ENCODE measurements around the gene LDHD.

Gene LDHD

DNA sequence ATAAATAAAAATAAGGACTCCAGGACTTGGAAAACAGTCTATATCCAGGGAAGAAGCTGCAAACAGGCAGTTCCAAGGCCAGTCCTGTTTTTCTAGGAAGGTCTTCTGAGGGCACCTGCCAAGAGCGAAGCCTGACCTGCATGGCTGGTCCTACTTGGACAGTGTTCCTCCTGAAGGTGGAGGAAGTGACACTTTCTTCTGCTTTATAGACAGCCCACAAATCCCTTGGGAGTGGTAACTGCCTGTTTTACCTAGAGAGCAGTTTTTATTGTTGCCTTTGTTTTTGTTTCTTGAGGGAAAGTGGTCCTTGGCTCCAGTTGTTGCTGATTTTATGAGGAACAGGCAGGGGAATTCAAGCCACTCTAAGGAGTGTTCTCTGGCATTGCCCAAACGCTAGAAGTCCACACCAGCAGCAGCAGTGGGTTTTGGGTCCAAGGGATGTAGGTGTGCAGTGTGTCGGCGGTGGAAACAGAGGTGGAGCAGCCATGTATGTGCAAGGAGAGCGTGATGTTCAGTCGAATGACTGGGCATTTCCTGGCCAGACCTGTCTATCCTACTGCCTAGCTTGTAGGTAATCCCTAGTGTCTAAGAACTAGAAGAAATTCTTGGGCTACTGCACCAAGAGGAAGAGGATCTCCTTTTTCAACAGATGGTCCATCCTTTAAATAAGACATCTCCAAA is 35.3 kb downstream of the LDHD start:
- TF ChIP-seq SIN3A (IDR thresholded peaks at IDR 0.05; ENCODE audit: borderline replicate concordance, insufficient read depth, low read length): no peak
- TF ChIP-seq, protein P1, sequence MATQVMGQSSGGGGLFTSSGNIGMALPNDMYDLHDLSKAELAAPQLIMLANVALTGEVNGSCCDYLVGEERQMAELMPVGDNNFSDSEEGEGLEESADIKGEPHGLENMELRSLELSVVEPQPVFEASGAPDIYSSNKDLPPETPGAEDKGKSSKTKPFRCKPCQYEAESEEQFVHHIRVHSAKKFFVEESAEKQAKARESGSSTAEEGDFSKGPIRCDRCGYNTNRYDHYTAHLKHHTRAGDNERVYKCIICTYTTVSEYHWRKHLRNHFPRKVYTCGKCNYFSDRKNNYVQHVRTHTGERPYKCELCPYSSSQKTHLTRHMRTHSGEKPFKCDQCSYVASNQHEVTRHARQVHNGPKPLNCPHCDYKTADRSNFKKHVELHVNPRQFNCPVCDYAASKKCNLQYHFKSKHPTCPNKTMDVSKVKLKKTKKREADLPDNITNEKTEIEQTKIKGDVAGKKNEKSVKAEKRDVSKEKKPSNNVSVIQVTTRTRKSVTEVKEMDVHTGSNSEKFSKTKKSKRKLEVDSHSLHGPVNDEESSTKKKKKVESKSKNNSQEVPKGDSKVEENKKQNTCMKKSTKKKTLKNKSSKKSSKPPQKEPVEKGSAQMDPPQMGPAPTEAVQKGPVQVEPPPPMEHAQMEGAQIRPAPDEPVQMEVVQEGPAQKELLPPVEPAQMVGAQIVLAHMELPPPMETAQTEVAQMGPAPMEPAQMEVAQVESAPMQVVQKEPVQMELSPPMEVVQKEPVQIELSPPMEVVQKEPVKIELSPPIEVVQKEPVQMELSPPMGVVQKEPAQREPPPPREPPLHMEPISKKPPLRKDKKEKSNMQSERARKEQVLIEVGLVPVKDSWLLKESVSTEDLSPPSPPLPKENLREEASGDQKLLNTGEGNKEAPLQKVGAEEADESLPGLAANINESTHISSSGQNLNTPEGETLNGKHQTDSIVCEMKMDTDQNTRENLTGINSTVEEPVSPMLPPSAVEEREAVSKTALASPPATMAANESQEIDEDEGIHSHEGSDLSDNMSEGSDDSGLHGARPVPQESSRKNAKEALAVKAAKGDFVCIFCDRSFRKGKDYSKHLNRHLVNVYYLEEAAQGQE (IDR thresholded peaks at IDR 0.05; ENCODE audit: insufficient read depth in 1 of 2, low read depth in 2 of 2, low read length in 2 of 2): no peak

- TF ChIP-seq FOXP2 (optimal IDR thresholded peaks at IDR 0.05; ENCODE audit: borderline replicate concordance, extremely low read depth, extremely low read length, insufficient read depth): no peak
- no peak for TF ChIP-seq POLR2AphosphoS5 (IDR thresholded peaks at IDR 0.05; ENCODE audit: low read depth, low read length)
- TF ChIP-seq, protein P1 (IDR thresholded peaks at IDR 0.05; ENCODE audit: insufficient read depth in 1 of 2, low read depth in 2 of 2, low read length in 2 of 2): no peak
- no peak for TF ChIP-seq SIN3A (IDR thresholded peaks at IDR 0.05; ENCODE audit: borderline replicate concordance, insufficient read depth, low read length)
- no peak for TF ChIP-seq TAF1 (IDR thresholded peaks at IDR 0.05; ENCODE audit: borderline replicate concordance, insufficient read depth, low read length)
These were observed 36.2 kb downstream of the LDHD start for GRCh38 chr16:75080205-75081029.

DNA sequence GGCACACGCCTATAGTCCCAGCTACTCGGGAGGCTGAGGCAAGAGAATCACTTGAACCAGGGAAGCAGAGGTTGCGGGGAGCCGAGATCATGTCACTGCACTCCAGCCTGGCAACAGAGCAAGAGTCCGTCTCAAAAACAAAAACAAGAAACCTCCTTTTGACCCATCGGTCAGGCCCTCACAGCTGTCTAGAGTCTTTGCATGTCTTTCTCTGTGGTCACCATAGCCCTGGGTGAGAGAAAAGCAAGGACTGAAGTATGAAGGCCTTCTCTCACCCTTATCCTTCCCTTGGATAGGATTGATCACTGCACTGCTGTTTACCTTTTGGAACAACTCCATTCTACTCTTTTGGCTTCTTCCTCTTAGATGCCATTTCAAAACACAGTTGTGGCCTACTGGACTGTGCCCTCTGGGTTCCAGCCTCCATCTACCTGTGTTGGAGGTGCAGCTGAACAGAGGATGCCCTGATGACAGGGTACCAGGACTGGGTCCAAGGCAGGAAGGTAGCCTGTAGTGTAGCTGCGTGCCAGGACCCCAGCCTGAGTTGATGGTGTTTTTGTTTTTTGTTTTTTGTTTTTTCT is 37.1 kb downstream of the LDHD start:
- TF ChIP-seq FOXP2 (optimal IDR thresholded peaks at IDR 0.05; ENCODE audit: borderline replicate concordance, extremely low read depth, extremely low read length, insufficient read depth) (no peak), TAF1 (IDR thresholded peaks at IDR 0.05; ENCODE audit: borderline replicate concordance, insufficient read depth, low read length) (no peak), SIN3A (IDR thresholded peaks at IDR 0.05; ENCODE audit: borderline replicate concordance, insufficient read depth, low read length) (no peak), POLR2AphosphoS5 (IDR thresholded peaks at IDR 0.05; ENCODE audit: low read depth, low read length) (no peak)
- TF ChIP-seq, protein P1 (IDR thresholded peaks at IDR 0.05; ENCODE audit: insufficient read depth in 1 of 2, low read depth in 2 of 2, low read length in 2 of 2): no peak

DNA sequence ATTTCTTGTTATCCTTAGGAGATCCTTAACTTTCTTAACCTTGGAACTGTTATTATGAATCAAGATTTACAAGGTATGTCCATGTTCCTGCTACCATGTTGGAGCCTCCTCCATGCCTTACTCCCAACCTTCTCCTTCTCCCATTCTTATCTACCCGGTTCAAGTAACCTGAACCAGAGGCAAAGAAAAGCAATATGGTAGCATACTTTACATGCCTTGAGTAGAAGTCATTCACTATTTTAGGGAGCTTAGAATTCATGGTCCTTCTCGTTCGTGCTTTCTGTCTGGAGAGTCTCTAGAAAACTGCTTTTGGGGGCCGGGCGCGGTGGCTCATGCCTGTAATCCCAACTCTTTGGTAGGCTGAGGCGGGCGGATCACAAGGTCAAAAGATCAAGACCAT is 37.7 kb downstream of the LDHD start:
- no peak for TF ChIP-seq SIN3A (IDR thresholded peaks at IDR 0.05; ENCODE audit: borderline replicate concordance, insufficient read depth, low read length)
- TF ChIP-seq, protein P1 (IDR thresholded peaks at IDR 0.05; ENCODE audit: insufficient read depth in 1 of 2, low read depth in 2 of 2, low read length in 2 of 2): no peak
- TF ChIP-seq TAF1 (IDR thresholded peaks at IDR 0.05; ENCODE audit: borderline replicate concordance, insufficient read depth, low read length): no peak
- no peak for TF ChIP-seq FOXP2 (optimal IDR thresholded peaks at IDR 0.05; ENCODE audit: borderline replicate concordance, extremely low read depth, extremely low read length, insufficient read depth)
- no peak for TF ChIP-seq POLR2AphosphoS5 (IDR thresholded peaks at IDR 0.05; ENCODE audit: low read depth, low read length)
